Measurements from ENCODE around the gene ISL2.

Gene ISL2

DNA sequence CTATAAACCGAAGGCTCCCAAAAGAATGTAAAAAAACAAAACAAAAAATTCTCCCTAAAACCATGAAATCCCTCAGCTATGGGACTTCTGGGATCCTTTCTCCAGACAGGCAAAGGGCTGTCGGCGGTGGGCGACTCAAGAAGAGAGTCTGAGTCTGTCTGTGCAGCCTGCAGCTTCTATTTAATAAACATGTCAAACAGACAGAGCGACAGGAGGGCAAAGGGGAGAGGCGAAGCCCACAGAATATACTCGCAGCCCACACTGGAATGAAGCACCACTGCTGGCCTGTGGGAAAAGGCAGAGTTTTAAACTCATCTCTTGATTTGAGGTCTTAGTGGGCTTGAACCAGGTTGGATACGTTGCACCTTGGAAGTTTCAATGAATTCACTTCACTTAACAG is 40.2 kb downstream of the ISL2 start:
- DNase-seq (ENCODE audit: low read depth in 2 of 2), result no peak

DNA sequence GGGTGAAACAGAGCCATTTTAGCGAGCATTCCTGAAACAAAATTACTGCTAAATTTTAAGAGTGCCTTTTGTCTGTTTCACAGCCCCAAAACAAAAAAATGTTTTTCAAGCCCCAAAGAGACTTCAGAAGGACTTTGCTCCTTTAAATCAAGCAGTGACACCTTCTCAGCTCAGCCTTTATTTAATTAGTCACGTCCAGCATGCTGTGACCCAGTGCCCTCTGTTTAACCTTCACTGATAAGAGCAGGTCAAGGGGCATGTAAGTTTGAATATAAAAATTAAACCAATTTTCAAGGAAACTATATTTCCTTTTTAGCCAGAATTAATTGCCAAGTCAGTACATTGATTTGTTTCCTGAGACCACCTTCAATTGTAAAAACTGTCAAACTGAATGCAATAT is 40.6 kb downstream of the ISL2 start:
- DNase-seq (ENCODE audit: low read depth in 2 of 2), result no peak

GRCh38 chr15:76377751-76378150 is 41.2 kb downstream of the ISL2 start:
- DNase-seq (ENCODE audit: low read depth in 2 of 2), result no peak

DNA sequence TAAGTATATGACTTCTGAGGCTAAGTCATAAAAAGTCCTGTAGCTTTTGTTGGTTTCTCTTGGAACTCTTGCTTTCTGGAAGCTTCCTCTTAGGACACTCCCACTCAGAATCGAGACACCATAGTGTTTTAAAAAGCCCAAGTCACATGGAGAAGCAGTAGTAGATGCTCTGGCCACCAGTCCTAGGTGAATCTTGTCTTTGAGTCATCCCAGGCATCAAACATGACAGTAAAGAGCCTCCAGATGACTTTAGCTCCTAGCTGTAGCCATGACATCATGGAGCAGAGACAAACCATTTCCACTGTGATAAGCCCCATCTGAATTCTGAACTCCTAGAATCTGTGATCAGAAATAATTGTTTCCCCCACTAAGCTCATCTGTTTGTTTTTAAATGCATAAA is 42.1 kb downstream of the ISL2 start:
- no peak for DNase-seq (ENCODE audit: low read depth in 2 of 2)

- DNase-seq (ENCODE audit: low read depth in 2 of 2), result no peak
Observed at GRCh38 chr15:76380249-76380648, 43.7 kb downstream of the ISL2 start.

DNA sequence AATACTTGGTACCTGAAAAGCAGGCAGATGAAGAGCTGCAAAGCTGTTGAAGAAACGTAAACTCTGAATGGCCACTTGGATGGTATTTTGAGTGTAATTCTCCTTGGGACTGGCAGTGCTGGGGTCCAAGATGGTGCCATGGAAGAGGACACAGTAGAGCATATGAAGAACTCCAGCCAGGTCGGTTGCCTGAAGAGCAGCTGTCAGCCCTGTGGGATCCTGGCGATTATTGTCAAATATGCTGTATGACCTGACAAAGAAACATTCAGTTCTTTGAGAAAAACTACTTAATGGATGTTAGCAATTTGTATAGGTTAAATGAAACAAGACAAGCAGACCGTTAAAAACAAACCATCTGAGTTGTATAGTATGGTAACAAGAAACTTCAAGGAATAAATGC is 44.8 kb downstream of the ISL2 start:
- DNase-seq (ENCODE audit: low read depth in 2 of 2), result no peak

DNA sequence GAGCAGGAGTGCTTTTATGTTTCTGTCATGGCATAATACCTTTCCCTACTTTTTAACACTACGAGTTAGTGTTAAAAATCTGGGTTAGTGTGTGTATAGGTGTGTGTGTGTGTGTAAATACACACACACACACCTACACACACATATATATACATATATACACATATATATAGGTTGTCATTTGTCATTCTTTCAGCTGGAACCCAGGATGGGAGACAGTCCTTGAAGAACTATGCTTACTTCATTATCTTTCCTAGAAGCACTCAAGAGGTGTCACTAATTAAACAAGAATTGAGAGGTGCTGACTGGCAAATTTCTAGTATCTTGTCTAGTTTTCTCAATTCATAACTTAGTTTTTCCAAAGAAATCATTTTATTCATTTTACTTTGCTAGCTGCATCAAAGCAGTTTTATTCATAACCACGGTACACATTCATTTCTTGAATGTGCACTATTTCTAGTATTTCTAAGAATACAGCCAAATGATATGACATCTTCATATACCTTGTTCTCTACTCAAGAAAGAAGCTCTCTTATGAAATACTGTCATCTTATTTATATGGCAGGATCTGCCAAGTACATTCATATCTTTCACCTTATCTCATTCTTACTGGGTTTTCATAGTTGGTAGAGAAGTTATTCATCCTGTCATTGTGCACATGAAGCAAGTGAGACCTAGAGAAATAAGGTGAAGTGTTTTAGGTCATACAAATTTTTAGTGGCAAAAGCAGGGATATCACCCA is 46.6 kb downstream of the ISL2 start:
- DNase-seq (ENCODE audit: low read depth in 2 of 2), result no peak

DNA sequence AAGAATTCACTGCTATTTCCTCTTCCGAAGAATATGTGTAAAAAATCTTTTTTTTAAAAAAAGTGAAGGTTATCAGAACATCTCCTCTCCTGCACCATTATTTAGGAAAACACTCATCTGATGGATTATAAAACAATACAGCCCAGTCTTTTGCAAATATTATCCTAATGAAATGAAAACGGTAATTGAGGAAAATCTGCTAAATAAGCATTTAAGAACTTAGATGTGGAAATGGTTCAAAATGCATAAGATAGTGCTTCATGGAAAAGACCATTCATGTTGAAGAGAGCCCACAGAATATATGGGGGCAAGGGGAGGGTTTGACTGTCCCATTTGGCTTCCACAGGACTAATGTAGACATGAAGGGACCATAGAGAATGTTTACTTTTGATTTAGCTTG is 47.8 kb downstream of the ISL2 start:
- DNase-seq (ENCODE audit: low read depth in 2 of 2), result no peak

- DNase-seq (ENCODE audit: low read depth in 2 of 2), result no peak
Observed at GRCh38 chr15:76386178-76386577, 49.6 kb downstream of the ISL2 start.

GRCh38 chr15:76386926-76387325 is 50.4 kb downstream of the ISL2 start:
- no peak for DNase-seq (ENCODE audit: low read depth in 2 of 2)

- DNase-seq (ENCODE audit: low read depth in 2 of 2), result no peak
Observed at GRCh38 chr15:76390571-76390970, 54.0 kb downstream of the ISL2 start.

GRCh38 chr15:76391309-76391708 is 54.7 kb downstream of the ISL2 start:
- DNase-seq (ENCODE audit: low read depth in 2 of 2), result no peak

- no peak for DNase-seq (ENCODE audit: low read depth in 2 of 2)
Observed at GRCh38 chr15:76391847-76392246, 55.3 kb downstream of the ISL2 start.

Data from stimulated activated CD8-positive, alpha-beta memory T cell treated with anti-CD3 and anti-CD28 coated beads, Interleukin-2, amount 100 ng/mL, for 48 hours (primary cell).